Stimulated activated CD8-positive, alpha-beta memory T cell treated with anti-CD3 and anti-CD28 coated beads, Interleukin-4, amount 100 ng/mL, for 1 hour (primary cell): Measurements from ENCODE around the gene CCDC3.
"Not testable (repeated sequence)": the region's sequence is repeated elsewhere in the genome, so short reads cannot be mapped to it uniquely, and the experiment has no call there.

ENCODE experiments used
- DNase-seq, 2 donors: peaks; one replicate each; pipeline ENCODE4 v3.0.0-alpha.2; 2020; ENCODE audit warnings: low read depth in 2 of 2, low spot score in 1 of 2

The CCDC3 gene

DNA sequence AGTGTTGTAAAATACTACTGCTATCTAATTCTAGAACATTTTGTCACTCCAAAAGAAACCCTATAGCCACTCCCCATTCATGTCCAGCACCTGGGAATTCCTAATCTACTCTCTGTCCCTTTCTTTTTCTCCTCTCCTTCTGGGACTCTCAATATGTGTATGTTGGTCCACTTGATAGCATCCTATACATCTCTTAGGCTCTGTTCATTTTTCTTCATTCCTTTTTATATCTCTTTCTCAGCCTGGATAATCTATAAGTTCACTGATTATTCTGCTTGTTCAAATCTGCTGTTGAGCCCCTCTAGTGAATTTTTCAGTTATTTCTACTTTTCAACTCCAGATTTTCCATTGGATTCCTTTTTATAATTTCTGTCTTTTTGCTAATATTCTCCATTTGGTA is 108.6 kb downstream of the CCDC3 start:
- no peak for DNase-seq

DNA sequence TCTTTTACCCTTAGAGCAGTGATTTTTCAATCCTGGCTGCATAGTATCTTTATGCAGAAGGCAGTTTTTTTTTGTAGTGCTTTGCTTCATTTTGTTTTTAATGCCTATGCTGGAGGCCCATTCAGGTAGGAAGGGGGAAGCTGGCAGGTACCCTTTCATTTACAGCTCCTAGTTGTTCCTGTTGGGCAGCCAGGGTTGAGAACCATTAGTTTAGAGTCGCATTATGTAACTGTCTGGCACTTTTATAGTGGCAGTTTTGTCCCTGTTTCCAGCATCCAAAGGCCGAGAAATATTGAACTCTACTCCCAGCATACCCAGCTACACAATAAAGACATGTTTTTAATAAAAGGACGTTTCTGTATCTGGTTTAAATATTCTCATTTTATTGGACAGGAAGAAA is 110.6 kb downstream of the CCDC3 start:
- no peak for DNase-seq

DNA sequence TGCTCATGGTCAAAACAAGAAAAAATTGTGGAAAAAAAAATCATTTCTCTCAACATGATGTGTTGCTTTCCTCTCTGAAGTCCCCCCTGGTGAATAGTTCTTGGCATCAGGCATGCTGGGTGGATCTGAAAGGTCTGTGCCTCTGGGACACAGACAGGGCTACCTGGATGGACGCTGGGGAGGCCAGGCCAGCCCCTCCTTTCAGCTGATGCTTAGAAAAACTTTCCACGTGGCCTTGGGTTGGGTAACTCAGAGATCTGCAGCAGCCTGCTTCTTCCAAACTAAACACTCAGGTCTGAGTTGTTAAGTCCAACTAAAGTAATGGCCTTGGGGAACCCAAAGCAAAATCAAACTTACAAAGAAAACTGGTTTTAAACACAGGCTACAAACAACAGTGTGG is 113.0 kb downstream of the CCDC3 start:
- no peak for DNase-seq

DNA sequence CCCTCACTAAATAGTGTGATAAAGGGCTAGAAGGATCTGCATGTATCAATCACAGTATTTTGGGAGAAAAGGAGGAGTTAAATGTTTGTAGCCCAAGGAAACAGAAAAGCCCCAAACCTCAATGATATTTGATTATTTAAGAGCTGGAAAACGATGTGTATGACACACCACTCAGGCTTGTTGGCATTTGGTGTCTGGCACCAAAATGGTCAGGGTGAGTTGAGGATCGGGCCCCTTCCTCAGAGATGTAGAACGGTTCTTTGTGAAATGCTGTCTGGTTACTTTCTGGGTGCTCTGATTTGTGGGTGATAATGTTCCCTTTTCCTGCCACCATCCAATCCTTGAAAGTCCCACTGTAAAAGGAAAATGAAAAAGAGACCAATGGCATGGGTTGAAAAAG is 113.7 kb downstream of the CCDC3 start:
- no peak for DNase-seq

DNA sequence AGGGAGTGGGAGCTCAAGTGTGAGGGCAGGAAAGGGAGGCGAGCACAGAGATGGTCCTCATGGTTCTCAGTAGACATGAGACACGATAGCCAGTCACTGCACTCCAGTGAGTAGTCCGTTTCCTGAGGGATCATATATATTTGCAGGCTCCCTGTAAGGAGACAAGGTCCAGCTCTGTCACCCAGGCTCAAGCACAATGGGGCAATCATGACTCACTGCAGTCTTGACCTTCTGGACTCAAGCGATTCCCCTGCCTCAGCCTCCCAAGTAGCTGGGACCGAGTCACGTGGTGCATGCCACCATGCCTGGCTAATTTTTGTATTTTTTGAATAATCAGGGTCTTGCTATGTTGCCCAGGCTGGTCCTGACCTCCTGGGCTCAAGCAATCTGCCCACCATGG is 116.7 kb downstream of the CCDC3 start:
- no peak for DNase-seq

DNA sequence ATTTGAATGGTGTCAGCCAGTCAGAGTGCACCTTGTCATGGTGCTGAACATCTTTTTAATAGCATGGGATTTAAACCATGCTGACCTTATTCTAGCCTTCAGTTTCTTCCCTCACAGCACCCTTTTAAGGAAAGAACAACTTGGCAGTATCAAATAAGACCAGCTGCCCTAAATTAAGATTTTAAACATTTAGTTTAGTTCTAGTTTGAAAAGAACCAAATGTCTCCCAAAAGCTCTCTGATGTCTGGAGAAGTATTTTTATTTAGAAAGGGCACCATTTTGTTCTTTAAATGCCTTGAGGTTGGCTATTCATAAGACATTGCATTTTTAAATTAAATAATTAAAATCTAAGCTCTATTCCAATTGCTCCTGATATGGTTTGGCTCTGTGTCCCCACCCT is 121.1 kb downstream of the CCDC3 start:
- DNase-seq: no peak

DNA sequence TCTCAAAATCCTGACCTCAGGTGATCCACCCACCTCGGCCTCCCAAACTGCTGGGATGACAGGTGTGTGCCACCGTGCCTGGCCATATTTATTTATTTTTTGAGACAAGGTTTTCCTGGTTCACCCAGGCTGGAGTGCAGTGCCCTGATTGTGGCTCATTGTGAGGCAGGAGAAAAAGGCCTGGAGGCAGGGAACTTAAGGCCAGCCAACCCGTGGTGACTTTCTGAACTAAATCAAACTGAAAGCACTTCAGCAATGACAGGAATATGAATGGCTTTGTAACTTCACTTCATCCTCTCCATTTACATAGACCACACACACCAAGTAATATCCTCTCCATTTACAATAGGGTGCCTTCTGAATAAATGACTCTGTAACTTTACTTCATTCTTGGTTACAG is 124.4 kb downstream of the CCDC3 start:
- DNase-seq: no peak

DNA sequence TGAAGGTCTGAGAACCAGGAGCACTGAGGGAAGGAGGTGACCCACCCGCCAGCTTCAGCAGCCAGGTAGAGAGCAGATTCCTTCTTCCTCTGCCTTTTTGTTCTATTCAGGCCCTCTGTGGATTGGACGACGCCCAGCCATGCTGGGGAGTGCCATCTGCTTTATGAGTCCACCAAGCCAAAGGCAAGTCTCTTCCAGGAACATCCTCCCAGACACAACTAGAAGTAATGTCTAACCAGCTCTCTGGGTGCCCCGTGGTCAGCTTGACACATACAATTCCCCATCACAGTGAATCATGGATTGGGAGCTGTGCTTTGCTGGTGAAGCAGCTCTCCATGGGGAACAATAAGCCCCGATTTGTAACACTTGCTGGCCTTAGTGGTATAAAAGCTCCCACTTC is 125.2 kb downstream of the CCDC3 start:
- no peak for DNase-seq

DNA sequence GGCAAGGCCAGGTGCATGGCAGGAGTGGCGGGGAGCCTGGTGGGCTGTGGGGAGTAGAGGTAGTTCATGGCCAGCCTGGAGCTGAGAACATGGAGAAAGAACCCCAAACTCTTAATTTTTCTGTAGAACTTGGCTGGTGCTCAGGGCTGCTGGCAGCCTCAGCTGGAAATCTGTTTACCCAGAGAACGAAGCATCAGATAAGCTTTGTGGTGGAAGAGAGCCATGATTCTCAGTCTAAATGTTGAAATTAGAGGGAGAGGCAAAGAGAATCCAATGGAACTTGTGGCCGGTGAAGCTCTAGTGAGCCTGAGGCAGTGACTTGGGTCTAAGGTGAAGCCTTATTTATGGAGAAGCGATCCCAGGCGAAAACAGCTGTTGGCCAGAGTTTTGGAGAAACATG is 126.4 kb downstream of the CCDC3 start:
- DNase-seq: no peak

DNA sequence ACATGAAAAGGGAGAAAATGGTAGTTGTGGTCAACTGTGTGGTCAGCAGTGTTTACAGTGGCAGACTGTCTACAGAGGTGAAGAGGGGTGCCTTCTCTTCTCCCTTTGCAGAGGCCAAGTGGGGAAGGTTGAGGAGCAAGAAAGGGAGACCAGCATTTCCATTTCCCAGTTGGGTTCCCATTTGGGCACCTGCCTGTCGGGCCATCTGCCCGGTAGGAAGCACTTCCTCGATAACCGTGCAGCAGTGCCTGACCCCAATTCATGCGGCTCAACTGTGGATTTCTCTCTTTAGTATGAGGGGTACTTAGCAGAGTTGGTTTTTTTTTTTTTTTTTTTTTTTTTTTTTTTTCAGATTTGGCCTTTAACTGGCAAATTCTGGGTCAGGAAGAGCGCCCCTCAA is 127.0 kb downstream of the CCDC3 start:
- DNase-seq: no peak

DNA sequence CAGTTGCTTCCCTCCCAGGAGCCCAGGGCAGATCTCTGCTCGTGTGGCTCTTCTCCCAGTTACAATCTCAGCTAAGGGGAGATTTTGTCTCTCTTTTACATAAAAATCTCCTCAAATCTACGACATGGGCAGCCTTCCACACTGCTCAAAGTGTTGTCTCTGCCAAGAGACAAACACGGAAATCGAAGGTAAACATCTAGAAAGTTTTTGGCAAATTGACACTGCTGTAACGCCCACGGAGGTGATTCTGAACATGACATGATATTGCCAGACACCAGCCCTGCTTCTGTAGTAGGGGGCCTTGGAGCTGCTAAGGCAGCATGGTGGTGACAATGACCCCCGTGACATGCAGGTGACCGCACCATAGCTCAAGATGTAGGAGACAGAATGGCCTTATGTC is 128.3 kb downstream of the CCDC3 start:
- DNase-seq: no peak

DNA sequence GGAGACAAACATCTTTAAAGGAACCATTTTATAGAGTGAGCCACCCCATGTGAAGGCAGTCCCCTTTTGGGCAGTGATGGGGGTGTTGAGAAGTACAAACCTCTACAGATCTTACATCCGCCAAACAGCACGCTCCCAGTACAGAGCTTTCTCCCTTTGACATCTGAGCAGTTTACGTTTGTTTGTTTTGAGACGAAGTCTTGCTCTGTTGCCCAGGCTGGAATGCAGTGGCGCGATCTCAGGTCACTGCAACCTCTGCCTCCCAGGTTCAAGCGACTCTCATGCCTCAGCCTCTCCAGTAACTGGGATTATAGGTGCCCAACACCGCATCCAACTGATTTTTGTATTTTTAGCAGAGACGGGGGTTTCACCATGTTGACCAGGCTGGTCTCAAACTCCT is 128.9 kb downstream of the CCDC3 start:
- no peak for DNase-seq

DNA sequence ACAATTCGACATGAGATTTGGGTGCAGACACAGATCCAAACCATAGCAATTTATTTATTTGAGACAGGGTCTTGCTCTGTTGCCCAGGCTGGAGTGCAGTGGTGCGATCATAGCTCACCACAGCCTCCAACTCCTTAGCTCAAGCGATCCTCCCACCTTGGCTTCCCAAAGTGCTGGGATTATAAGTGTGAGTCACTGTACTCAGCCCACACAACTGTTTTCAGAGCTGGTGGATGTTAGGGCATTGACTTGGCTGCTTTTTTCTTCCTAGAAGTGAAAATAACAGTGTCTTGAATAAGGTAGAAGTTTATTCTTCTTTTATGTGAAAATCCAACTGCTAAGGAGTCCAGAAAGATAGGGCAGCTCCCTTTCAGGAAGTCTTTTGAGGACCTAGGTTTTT is 132.1 kb downstream of the CCDC3 start:
- DNase-seq: no peak

DNA sequence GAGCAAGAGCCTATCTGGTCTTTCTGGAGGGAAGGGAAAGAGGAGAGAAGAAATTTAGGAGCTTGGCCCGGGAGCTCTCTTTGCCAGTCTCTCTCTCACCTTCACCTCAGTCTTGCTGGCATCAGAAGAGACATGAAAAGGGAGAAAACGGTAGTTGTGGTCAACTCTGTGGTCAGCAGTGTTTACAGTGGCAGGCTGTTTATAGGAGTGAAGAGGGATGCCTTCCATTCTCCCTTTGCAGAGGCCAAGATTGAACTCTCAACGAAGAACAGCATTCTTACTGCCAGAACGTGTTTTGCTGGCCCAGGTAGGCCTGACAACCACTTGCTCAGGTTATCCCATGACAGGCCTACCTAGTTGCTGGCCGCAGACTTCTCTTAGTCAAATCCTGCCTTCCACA is 133.3 kb downstream of the CCDC3 start:
- no peak for DNase-seq

DNA sequence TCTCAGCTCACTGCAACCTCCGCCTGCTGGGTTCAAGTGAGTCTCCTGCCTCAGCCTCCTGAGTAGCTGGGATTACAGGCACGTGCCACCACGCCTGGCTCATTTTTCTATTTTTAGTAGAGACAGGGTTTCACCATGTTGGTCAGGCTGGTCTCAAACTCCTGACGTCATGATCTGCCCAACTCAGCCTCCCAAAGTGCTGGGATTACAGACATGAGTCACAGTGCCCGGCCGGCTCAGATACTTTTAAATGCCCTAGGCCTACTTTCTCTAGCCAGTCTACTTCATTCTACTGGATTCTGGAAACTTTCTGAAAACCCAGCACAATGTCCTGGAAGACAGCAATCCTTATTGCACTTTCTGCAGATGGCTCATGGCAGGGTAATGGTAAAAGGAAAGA is 136.0 kb downstream of the CCDC3 start:
- not testable (repeated sequence) for DNase-seq

DNA sequence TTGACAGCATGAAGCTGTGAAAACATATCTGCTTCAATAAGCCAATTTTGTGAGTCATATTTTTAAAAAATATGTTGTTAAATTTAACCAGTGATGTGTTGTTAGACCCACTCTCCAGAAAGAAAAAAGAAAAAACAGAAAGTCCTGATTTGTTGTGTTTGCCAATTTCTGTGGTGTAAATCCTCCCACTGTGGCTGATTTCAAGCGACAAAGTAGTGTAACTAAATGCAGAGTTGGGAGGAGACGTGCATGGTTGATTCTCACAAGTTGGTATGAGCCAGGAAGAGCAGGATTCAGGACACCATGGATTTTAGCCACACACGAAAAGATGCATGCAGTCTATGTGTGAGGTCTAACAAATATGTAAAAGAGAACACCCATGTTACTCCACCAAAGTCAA is 139.1 kb downstream of the CCDC3 start:
- no peak for DNase-seq

DNA sequence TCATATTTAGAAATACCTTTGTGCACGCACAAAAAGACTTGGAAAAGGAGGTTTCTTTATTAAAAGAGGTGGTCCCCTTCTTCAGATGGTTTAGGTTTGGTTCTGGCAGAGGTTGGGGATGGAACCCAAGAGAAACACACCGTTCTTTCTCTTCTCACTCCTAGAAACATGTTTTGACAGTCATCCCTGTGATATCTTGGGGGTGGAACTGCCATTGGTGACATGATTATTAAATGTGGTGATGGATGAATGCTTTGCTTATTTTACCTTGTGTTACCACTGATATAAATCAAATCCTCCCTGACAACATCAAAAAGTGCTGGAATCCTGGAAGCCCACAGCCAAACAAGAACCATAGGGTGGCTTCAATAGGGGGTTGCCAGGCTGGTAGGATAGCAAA is 146.5 kb downstream of the CCDC3 start:
- DNase-seq: no peak

DNA sequence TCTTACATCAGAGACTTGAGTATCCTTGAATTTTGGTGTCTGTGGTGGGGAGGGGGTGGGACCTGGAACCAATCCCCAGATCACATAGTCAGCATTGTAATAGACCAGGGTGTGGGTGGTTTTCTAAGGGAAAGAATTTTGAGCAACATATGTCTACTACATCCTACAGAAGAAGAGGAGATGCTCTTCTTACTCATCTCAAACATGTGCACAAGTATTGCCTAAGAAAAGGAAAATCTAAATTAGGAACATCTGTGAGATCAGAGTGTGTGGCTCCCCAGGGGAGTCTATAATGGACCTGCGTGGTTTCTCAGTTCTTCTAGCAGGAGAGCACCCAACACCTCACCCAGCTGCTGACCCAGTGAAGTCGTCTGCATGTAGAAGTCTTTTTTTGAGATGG is 148.8 kb downstream of the CCDC3 start:
- no peak for DNase-seq

DNA sequence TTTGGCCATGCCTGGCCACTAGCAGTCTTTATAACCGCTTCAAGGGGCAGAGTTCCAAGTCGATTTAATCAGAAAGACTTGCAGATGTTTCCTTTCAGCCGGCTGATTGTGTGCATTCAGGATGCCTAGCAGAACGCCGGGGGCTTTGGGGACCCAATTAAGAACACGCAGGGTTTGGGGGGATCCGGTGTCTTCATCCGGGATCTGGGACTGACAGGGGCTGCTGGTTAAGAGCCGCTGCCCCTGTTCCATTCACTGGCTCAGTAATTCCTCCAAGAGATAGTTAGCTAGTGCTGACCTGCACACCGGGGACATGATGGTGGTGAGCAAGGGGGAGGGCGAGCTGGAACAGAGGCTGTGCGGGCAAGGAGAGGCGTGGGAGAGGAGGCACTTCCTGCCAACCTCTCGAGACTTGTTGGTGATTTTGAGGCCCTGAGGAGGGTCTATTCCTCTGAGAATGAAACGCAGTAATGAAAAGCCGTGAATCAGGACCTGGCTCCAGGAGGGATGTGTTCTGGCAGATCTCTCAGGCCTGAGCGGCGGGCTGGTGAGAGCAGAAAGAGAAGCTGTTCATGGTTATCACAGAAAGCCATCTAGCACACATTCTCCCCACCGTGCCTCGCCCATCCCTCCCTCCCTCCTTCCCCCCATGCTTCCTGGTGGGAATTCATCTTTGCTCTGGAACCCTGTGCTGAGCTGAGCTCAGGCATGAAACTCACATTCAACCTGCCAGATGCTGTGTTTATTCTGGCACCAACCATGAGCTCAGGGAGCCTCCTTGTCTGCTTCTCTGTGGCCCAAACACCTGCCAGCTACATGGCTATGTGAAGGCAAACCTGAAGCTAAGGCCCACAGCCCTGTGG is 152.0 kb downstream of the CCDC3 start:
- no peak for DNase-seq

DNA sequence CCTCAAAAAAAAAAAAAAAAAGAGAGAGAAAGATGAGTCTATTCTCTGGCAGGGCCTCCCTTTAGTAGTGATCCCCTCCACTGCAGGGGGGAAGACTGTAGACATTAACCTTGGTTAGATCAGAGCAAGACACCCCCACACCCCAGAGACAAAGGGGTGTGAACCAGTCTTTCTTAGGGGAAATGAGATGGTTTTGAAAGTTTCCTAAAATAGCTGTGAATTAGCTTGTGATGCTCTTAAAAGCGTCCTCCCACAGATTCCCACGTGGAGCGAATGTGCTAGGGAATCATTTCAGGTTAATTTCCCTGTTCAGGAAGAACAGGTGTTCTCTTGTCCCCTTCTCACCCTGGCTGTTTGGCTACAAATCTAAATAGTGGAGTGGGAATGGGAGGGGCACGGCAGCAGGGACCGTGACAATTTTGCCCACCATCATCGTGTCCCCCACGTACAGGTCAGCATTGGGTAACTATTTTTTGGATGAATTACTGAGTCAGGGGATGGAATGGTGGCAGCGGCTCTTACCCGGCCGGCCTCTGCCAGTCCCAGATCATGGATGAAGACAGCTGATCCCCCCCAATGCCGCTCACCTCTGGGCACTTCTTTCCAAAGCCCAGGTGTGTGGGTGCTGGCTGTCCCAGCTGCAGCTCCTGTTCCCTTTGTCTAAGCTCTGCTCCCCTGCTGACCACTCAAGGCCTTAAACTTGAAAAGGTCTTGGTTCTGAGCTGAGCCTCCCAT is 152.9 kb downstream of the CCDC3 start:
- no peak for DNase-seq

DNA sequence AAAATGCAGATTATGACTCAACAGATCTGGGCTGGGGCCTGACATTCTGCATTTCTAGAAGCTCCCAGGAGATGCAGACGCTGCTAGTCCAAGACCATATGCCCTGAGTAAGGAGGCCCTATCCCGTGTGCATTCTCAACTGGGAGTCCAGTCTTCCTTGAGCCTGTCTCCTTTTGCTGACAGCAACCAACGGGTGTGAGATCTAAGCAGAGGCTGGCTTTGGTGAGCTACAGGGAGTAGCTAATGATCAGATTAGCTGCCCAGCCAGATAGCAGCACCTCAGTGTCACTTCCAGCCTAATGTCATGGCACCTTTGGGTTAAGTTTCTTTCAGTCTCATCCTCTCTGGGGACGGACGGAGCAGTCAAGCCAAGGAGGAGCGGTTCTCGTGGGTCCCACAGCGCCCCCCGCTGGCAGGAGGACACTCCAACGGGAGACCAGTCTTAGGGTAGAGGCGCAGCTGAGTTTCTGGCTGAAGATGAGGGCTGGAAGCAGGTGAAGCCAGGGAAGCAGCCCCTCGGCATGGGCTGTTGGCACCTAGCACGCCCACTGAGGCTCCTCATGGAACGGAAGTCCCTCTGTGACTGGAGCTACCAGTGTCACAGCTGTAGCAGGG is 154.0 kb downstream of the CCDC3 start:
- no peak for DNase-seq

DNA sequence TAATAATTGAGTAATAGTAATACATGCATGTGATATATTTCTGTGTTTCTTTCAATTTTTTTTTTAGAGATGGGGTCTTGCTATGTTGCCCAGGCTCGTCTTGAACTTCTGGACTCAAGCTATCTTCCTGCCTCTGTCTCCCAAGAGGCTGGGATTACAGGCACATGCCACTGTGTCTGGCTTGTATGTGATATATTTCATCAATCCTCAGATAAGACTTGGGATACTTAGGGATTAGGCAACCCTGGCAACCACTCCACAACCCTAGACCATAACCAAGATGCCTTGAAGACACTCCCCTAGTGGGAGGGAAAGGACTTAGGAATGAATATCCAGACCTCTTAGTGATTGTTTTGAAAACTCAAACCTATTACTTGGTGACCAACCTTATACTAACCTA is 154.8 kb downstream of the CCDC3 start:
- no peak for DNase-seq
